HG03457 (cell line): ENCODE data around the gene PLIN3.
"Not testable (repeated sequence)": the region's sequence is repeated elsewhere in the genome, so short reads cannot be mapped to it uniquely, and the experiment has no call there.

ENCODE experiments used
- ATAC-seq: cut with Tn5 transposase; IDR thresholded peaks from one replicate; pipeline ENCODE4 v1.9.1; 2021; ENCODE audit warnings: moderate number of reproducible peaks; ENCODE audit not compliant: unreplicated experiment

The PLIN3 gene

DNA sequence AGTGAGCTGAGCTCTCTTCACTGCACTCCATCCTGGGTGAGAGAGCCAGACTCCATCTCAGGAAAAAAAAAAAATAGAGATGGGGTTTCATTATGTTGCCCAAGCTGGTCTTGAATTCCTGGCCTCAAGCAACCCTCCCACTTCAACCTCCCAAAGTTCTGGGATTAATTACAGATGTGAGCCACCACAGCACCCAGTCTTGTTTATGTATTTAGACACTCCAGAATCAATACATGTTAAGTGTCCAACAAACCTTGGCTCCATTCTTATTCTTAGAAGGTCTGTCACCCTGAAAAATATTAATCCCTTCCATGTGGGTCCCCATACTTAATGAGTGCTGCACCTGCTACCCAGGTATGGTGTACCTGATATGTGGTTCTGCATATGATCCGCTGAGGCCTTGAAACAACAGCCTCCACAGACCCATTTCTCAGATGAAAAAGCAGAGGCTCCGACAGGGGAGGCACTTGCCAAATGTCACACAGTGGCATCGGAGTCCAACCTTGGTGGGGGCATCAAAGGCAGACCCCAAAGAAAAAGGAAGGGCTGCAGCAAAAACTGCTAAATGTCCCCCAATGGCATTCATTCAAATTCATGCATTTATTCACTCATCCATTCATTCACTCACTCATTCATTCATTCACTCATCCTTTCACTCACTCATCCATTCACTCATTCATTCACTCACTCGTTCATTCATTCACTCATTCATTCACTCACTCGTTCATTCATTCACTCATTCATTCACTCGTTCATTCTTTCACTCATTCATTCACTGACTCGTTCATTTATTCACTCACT is 52.6 kb downstream of the PLIN3 start:
- ATAC-seq: no peak

GRCh38 chr19:4811328-4812131 is 55.9 kb downstream of the PLIN3 start:
- ATAC-seq: no peak

- no peak for ATAC-seq
Measured at GRCh38 chr19:4807188-4807587, 60.3 kb downstream of the PLIN3 start.

DNA sequence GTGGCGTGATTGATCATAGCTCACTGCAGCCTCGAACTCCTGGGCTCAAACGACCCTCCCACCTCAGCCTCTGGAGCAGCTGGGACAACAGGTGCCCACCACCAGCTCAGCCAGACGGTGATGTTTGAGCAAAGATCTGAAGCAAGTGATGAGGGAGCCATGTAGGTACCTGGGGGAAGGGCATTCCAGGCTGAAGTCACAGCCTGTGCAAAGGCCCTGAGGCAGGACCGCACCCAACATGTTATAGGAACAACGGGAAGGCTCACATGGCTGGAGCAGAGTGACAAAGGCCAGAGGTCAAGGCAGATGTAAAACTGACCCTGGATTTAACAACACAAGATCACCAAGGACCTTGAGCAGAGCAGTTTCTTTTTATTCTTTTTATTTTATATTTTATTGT is 61.1 kb downstream of the PLIN3 start:
- no peak for ATAC-seq

DNA sequence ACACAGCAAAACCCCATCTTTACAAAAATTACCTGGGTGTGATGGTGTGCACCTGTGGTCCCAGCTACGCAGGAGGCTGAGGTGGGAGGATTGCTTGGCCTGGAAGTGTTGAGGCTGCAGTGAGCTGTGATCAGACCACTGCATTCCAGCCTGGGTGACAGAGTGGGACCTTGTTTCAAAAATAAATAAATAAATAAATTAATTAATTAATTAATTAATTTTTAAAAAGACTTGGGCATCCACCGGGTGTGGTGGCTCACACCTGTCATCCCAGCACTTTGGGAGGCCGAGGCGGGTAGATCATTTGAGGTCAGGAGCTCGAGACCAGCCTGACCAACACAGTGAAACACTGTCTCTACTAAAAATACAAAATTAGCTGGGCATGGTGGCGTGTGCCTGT is 62.3 kb downstream of the PLIN3 start:
- not testable (repeated sequence) for ATAC-seq

- ATAC-seq: no peak
Measured at GRCh38 chr19:4803736-4804695, 63.5 kb downstream of the PLIN3 start.

- ATAC-seq: no peak
Measured at GRCh38 chr19:4802711-4803110, 64.8 kb downstream of the PLIN3 start.

GRCh38 chr19:4801085-4801619 is 66.3 kb downstream of the PLIN3 start:
- ATAC-seq: no peak

- no peak for ATAC-seq
Measured at GRCh38 chr19:4800591-4801081, 66.8 kb downstream of the PLIN3 start.

- ATAC-seq: no peak
Measured at GRCh38 chr19:4795400-4795799, 72.1 kb downstream of the PLIN3 start.

DNA sequence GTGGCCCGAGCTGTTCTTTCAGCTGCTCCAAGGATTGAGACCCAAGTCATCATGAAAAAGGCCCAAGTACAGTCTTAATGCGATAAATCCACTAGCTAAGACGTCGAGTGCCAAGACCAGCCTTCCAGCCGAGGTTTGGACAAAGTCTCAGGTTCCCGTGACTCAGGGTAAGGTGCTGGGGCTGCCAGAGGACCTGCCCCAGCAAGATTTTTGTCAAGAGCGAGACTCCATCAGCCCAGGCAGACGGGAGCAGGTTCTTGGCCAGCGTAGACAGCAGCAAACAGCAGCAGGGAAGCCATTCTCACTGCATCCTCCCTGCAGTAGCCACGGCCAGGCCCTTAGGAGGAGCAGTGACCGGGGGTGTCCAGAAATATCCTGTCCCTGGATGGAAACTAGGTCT is 72.5 kb downstream of the PLIN3 start:
- no peak for ATAC-seq

GRCh38 chr19:4793278-4793677 is 74.2 kb downstream of the PLIN3 start:
- not testable (repeated sequence) for ATAC-seq

DNA sequence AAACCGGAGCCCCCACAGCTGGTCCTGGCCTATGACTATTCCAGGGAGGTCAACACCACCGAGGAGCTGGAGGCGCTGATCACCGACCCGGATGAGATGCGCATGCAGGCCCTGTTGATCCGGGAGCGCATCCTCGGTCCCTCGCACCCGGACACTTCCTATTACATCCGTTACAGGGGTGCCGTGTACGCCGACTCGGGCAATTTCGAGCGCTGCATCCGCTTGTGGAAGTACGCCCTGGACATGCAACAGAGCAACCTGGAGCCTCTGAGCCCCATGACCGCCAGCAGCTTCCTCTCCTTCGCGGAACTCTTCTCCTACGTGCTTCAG is 74.6 kb downstream of the PLIN3 start:
- ATAC-seq: not testable (repeated sequence)

- not testable (repeated sequence) for ATAC-seq
Measured at GRCh38 chr19:4792019-4792865, 75.2 kb downstream of the PLIN3 start.

DNA sequence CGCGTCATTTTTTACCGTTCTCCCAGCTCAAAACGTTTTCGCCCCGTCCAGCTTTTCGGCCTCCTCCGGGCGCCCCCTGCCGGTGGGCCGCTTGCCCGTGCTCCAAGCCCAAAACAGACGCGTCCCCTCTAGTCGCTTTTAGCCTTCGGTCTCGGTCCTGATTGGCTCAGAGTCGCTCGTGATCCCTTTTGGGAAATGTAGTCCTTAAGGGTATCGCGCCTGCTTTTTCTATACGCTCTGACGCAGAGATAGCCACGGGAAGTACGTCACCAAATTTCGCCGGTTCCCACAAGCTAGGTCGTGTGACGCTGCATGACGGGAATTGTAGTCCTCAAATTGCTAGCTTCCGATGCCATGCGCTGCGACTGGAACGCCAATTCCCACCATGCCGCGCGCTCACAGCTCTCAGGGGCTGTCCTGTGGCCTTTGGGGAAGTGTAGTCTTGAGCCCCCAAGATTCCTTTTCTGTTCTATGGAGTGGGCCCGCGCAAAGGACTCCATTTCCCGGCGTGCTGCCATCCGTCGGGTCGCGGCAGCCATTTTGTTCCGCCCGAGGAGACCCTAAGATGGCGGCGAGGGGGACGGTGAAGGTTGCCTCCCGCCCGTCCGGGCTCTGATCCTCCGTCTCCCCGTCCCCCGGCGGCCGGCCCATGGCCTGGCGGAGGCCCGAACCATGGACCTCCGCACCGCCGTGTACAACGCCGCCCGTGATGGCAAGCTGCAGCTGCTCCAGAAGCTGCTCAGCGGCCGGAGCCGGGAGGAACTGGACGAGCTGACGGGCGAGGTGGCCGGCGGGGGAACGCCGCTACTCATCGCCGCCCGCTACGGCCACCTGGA is 76.1 kb downstream of the PLIN3 start, which contains the start of gene FEM1A:
Gene FEM1A, plus strand, starts transcription at position 552 of the 836 bp plus-strand sequence. Its CDS starts 121 bp downstream, at position 673.
- peak; percentile 91 for ATAC-seq
